ENCODE data around the gene HOXD4. TPM values are rescaled to one million over a fixed set of nuclear protein-coding genes. Genes with fewer than 3 reads are reported as not detected.
A peak's percentile ranks its signal among the peaks of the same experiment; 100 is the strongest.

Gene HOXD4
- total RNA-seq, 4 donors from 2014 or later = 3.8 to 17.1 (median 16.6) TPM

DNA sequence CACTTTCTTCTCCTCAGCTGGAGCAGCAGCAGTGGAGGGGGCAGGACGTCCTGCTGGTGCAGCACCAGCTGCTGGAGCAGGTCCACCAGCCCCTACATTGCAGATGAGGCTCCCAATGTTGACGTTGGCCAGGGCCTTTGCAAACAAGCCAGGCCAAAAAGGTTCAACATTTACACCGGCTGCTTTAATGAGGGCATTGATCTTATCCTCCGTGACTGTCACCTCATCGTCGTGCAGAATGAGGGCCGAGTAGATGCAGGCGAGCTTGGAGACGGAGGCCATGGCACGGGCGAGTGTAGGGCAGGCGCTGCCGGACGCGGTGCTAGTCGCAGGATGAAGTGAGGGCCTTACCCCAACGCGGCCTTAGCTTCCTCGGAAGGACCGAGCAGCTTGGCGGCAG is 49.6 kb downstream of the HOXD4 start:
- peaks cover 0 to 24% of the 10 kb centered on the region in 2 donors for H3K27me3 ChIP-seq
- TF ChIP-seq POLR2A (IDR thresholded peaks at IDR 0.05) (no peak), EP300 (IDR thresholded peaks at IDR 0.05) (no peak), CTCF (IDR thresholded peaks at IDR 0.05) (no peak)
- WGBS, 2 donors = 84 to 87% methylated on average over 21 of the region's 21 CpGs

DNA sequence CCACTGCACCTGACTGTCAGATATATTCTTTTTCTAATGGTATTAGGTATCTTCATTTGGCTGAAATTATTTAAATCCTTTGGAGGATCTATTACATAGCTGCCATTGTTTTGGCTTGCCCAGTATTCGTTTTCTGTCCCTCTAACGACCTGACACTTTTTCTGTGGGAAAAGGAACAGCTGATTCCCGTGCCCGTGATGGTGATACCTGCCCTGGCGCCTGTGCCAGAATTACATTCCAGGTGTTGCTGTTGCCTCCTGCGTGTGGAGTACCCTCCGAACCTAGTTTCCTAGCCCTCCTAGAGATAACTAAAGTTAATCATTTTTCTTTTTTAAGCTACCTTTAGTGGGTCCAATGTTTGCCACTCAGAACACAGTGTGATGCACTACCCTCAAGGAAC is 51.1 kb downstream of the HOXD4 start:
- Histone ChIP-seq H3K4me1 (no peaks in the 10 kb centered on the region), H3K36me3 (no peaks in the 10 kb centered on the region), H3K9me3 (peaks cover 0 to 14% (median 0%) of the 10 kb centered on the region in 4 donors), H3K27ac (no peak overlapping the region), H3K27me3 (peaks cover 0 to 11% of the 10 kb centered on the region in 2 donors), H3K4me3 (no peak overlapping the region)
- 89 to 93% methylated on average over 7 of the region's 7 CpGs for WGBS, 2 donors
- no peak for TF ChIP-seq POLR2A (IDR thresholded peaks at IDR 0.05)
- no peak for TF ChIP-seq CTCF (IDR thresholded peaks at IDR 0.05)
- no peak for TF ChIP-seq EP300 (IDR thresholded peaks at IDR 0.05)
- DNase-seq (ENCODE audit: low spot score in 2 of 2) = no peak

More for the DNA sequence above, 49.6 kb downstream of the HOXD4 start:
- Histone ChIP-seq H3K27ac (no peak overlapping the region), H3K9me3 (peaks cover 0 to 14% (median 0%) of the 10 kb centered on the region in 4 donors), H3K4me1 (no peaks in the 10 kb centered on the region), H3K36me3 (no peaks in the 10 kb centered on the region), H3K4me3 (no peak overlapping the region)
- DNase-seq (ENCODE audit: low spot score in 2 of 2) = no peak

Small RNAs within 50 kb of the gene (small RNA-seq; reads per million reads assigned to genes)
- gene MIR10B = 178,554 reads per million, percentile 100 among the genes with 10 or more reads in this experiment

Other genes starting within 250 kb of the HOXD4 start
- 10 to 100 TPM; 17.4 to 27.3 (median 24.1) TPM for gene LNPK, start 149.3 kb upstream of the HOXD4 start, total RNA-seq
- gene EVX2, start 67.6 kb upstream of the HOXD4 start, total RNA-seq = not detected
- under 1 TPM in 1 of 4 donors, not detected in 3; 0.21 TPM for gene HOXD13, start 58.8 kb upstream of the HOXD4 start, total RNA-seq
- gene HOXD12, start 51.8 kb upstream of the HOXD4 start, total RNA-seq = not detected
- 1 to 10 TPM in 2 of 4 donors, under 1 TPM in 1, not detected in 1; 0.21 to 1.8 (median 1.2) TPM for gene HOXD11, start 44.3 kb upstream of the HOXD4 start, total RNA-seq
- 1 to 10 TPM in 2 of 4 donors, under 1 TPM in 2; 0.39 to 2.1 (median 1.1) TPM for gene HOXD10, start 34.8 kb upstream of the HOXD4 start, total RNA-seq
- gene HOXD9, start 28.8 kb upstream of the HOXD4 start, total RNA-seq = 1 to 10 TPM; 1.9 to 9.4 (median 5.9) TPM
- gene HOXD8, start 21.8 kb upstream of the HOXD4 start, total RNA-seq = 10 to 100 TPM; 12.6 to 19.5 (median 16.7) TPM
- gene HOXD3, start 5.8 kb downstream of the HOXD4 start, total RNA-seq = 10 to 100 TPM; 10.5 to 11.7 (median 11.0) TPM
- 1 to 10 TPM in 1 of 4 donors, under 1 TPM in 2, not detected in 1; 0.44 to 1.8 (median 0.63) TPM for gene HOXD1, start 37.1 kb downstream of the HOXD4 start, total RNA-seq
- 10 to 100 TPM; 18.8 to 22.4 (median 21.9) TPM for gene MTX2, start 117.9 kb downstream of the HOXD4 start, total RNA-seq